HG03139 (cell line): Measurements from ENCODE around the gene DCAF17.

Source experiments
- ATAC-seq: cut with Tn5 transposase; IDR thresholded peaks from one replicate; pipeline ENCODE4 v1.9.1; 2021; ENCODE audit not compliant: unreplicated experiment

DCAF17 gene

GRCh38 chr2:171434013-171434989 is at the start of gene DCAF17:
DCAF17 (plus strand) TSS chr2:171434226; CDS start chr2:171434578, 352 bp downstream.
- ATAC-seq: peak; percentile 93

- no peak for ATAC-seq
Observed at GRCh38 chr2:171386627-171387026, 47.4 kb upstream of the DCAF17 start.

GRCh38 chr2:171387052-171387451 is 47.0 kb upstream of the DCAF17 start:
- ATAC-seq: no peak

- ATAC-seq: no peak
Observed at GRCh38 chr2:171389325-171389724, 44.7 kb upstream of the DCAF17 start.

- ATAC-seq: no peak
Observed at GRCh38 chr2:171389780-171390179, 44.2 kb upstream of the DCAF17 start.

- ATAC-seq: no peak
Observed at GRCh38 chr2:171390941-171391516, 43.0 kb upstream of the DCAF17 start.

- ATAC-seq: no peak
Observed at GRCh38 chr2:171391532-171391931, 42.5 kb upstream of the DCAF17 start.

GRCh38 chr2:171393487-171393886 is 40.5 kb upstream of the DCAF17 start:
- no peak for ATAC-seq

GRCh38 chr2:171394164-171394740 is 39.8 kb upstream of the DCAF17 start:
- no peak for ATAC-seq

GRCh38 chr2:171399292-171399691 is 34.7 kb upstream of the DCAF17 start:
- ATAC-seq: no peak

- no peak for ATAC-seq
Observed at GRCh38 chr2:171400395-171400794, 33.6 kb upstream of the DCAF17 start.

- ATAC-seq: no peak
Observed at GRCh38 chr2:171401947-171402346, 32.1 kb upstream of the DCAF17 start.

- ATAC-seq: no peak
Observed at GRCh38 chr2:171402906-171403580, 31.0 kb upstream of the DCAF17 start.

- no peak for ATAC-seq
Observed at GRCh38 chr2:171404261-171404660, 29.8 kb upstream of the DCAF17 start.

- ATAC-seq: no peak
Observed at GRCh38 chr2:171404719-171405118, 29.3 kb upstream of the DCAF17 start.

GRCh38 chr2:171405546-171405945 is 28.5 kb upstream of the DCAF17 start:
- ATAC-seq: no peak

GRCh38 chr2:171406044-171406443 is 28.0 kb upstream of the DCAF17 start:
- no peak for ATAC-seq

- peak; percentile 74 for ATAC-seq
Observed at GRCh38 chr2:171407030-171407675, 26.9 kb upstream of the DCAF17 start.

GRCh38 chr2:171407676-171408044 is 26.4 kb upstream of the DCAF17 start:
- ATAC-seq: no peak

- ATAC-seq: no peak
Observed at GRCh38 chr2:171409436-171409971, 24.5 kb upstream of the DCAF17 start.

- ATAC-seq: no peak
Observed at GRCh38 chr2:171410101-171410500, 23.9 kb upstream of the DCAF17 start.
